Adrenal gland (tissue), 5 donors: Measurements from ENCODE around the gene PTCRA.
"Not testable (repeated sequence)": the region's sequence is repeated elsewhere in the genome, so short reads cannot be mapped to it uniquely, and the experiment has no call there.

Source experiments
- CTCF ChIP-seq, 6 experiments: fragments of 450-650 bp in 4 of 6; fragments of 200-600 bp in 2 of 6; sonication (generic) in 1 of 6; IDR thresholded peaks; 1 replicate in 5 of 6; 2 replicates in 1 of 6; pipeline versions ENCODE4 v1.5.1 to v1.8.0; 2016 to 2021; ENCODE audit warnings: antibody characterized with exemption in 6 of 6, mild to moderate bottlenecking in 2 of 6, moderate library complexity in 1 of 6
- POLR2A ChIP-seq, 2 donors: fragments of 450-650 bp; IDR thresholded peaks; one replicate each; pipeline ENCODE4 v1.6.1; 2017; ENCODE audit warnings: antibody characterized with exemption in 2 of 2, mild to moderate bottlenecking in 2 of 2, moderate library complexity in 1 of 2
- donor health status: DM: no; HTN: no; CAD: no.

- TF ChIP-seq CTCF, POLR2A (IDR thresholded peaks at IDR 0.05): not testable (repeated sequence)
These were observed 35.5 kb upstream of the PTCRA start for GRCh38 chr6:42880240-42880817.
